Stimulated activated CD4-positive, alpha-beta T cell treated with anti-CD3 and anti-CD28 coated beads, Interleukin-4, amount 100 ng/mL, for 1 hour (primary cell): ENCODE data around the gene TTLL12.

ENCODE experiments used
- DNase-seq: peaks from one replicate; pipeline ENCODE4 v3.0.0-alpha.2; 2020

The TTLL12 gene

GRCh38 chr22:43118953-43119458, 67.9 kb downstream of the TTLL12 start:
- DNase-seq = no peak

- no peak for DNase-seq
Observed at GRCh38 chr22:43118024-43118849, 68.7 kb downstream of the TTLL12 start.

GRCh38 chr22:43116932-43117331, 70.0 kb downstream of the TTLL12 start:
- no peak for DNase-seq
